ENCODE results near the gene SLC11A1.

DNA sequence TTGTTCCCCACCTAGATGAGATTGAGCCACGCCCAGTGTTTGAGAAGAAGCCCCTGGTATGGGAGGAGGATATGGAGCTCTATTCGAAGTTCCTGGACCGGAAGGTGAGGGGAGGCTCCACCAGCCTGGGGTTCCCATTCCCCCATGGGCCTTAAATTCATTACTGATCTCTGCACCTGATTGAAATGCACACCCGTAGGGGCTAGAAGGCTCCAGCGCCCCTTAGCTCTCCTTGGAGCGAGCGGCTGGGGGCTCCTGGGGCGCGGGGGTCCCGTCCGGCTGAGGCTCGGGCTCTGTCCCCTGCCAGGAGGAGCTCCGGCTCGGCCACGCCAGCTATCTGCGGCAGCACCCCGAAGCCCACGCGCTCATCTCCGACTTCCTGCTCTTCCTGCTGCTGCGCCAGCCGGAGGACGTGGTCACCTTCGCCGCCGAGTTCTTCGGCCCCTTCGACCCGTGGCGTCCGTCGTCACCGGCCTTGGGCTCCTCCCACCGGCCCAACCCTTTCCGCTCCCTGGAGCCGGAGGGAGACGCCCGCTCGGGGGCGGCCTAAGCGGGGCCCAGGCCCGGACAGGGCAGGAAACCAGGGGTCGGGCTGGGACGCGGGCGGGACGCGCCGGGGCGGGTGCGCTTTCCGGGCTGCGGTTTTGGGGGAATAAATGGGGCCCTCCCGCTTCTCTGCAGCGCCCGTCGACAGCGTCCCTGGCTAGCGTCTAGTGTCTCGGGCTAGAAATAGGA, 14.5 kb upstream of the SLC11A1 start:
- TF ChIP-seq, protein P1, sequence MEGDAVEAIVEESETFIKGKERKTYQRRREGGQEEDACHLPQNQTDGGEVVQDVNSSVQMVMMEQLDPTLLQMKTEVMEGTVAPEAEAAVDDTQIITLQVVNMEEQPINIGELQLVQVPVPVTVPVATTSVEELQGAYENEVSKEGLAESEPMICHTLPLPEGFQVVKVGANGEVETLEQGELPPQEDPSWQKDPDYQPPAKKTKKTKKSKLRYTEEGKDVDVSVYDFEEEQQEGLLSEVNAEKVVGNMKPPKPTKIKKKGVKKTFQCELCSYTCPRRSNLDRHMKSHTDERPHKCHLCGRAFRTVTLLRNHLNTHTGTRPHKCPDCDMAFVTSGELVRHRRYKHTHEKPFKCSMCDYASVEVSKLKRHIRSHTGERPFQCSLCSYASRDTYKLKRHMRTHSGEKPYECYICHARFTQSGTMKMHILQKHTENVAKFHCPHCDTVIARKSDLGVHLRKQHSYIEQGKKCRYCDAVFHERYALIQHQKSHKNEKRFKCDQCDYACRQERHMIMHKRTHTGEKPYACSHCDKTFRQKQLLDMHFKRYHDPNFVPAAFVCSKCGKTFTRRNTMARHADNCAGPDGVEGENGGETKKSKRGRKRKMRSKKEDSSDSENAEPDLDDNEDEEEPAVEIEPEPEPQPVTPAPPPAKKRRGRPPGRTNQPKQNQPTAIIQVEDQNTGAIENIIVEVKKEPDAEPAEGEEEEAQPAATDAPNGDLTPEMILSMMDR (IDR thresholded peaks at IDR 0.05; ENCODE audit: insufficient read depth, low read length), result no peak
- TF ChIP-seq GABPA (IDR thresholded peaks at IDR 0.05; ENCODE audit: low read depth), result peak; percentile 49
